ENCODE measurements around the gene PMM2.
"Not testable (repeated sequence)": the region's sequence is repeated elsewhere in the genome, so short reads cannot be mapped to it uniquely, and the experiment has no call there.

PMM2 gene

DNA sequence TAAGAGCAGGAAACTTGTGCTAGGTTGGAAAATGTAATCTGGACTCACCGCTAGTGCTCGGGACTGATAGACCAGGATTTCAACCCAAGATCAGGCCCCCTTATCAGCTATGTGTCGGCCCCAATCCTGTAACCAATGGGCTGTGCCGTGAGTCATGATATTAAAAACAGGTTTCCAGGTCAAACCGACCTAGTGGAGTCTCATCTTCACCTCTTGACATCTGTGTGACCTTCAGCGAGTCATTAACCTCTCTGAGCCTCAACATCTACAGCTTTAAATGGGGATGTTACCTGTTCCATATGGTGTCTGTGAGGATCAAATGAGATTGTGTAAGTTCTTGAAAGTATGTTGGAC lies 512 bp downstream of the PMM2 start:
- H4K20me1 ChIP-seq: peaks cover 54% of the 10 kb centered on the region
- peak overlapping the region; percentile 95 for H3K9ac ChIP-seq
- H3K4me1 ChIP-seq: peaks cover 46% of the 10 kb centered on the region
- H3K4me2 ChIP-seq: peak overlapping the region; percentile 99
- no peaks in the 10 kb centered on the region for H3K9me3 ChIP-seq
- no peaks in the 10 kb centered on the region for H3K27me3 ChIP-seq
- TF ChIP-seq Cebpa-rat (IDR thresholded peaks at IDR 0.05): no peak
- H3K36me3 ChIP-seq: peaks cover 54% of the 10 kb centered on the region
- H3K4me3 ChIP-seq: peak overlapping the region; percentile 98
- peak overlapping the region; percentile 93 for H3K27ac ChIP-seq

DNA sequence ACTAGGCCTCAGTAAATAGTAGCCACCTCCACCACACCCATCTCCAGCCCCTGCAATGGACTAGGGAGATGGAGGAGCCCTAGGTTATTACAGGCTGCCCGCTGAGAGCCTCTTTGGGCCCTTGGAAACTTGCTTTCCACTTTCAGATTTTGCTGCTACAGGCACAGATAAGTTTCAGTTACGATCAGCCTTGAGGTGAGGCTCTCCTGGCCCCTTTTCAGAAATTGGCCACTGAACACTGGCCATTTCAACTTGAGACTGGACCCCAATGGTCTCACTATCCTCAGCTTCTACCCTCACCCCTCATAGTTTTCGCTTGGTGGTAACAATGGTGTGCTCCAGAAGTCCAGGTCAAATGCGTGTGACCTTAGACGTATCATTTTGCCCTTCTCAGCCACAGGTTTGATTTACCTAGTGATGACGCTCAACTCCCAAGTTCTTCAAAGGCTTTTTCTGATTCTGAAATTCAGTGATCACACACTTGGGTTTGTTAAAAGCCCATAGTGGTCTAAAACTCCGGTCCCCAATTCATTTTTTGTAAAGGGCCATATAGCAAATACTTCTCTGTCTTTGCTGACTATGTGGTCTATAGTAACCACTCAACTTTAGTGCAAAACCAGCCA lies 1.0 kb downstream of the PMM2 start:
- Histone ChIP-seq H4K20me1 (peaks cover 59% of the 10 kb centered on the region), H3K27me3 (no peaks in the 10 kb centered on the region), H3K9me3 (no peaks in the 10 kb centered on the region), H3K27ac (peak overlapping the region; percentile 93), H3K36me3 (peaks cover 59% of the 10 kb centered on the region), H3K9ac (peak overlapping the region; percentile 95), H3K4me2 (peak overlapping the region; percentile 99), H3K4me1 (peaks cover 46% of the 10 kb centered on the region), H3K4me3 (peak overlapping the region; percentile 98)
- TF ChIP-seq Cebpa-rat (IDR thresholded peaks at IDR 0.05): no peak

GRCh38 chr16:8801701-8802100 lies 4.1 kb downstream of the PMM2 start:
- peaks cover 73% of the 10 kb centered on the region for H3K36me3 ChIP-seq

GRCh38 chr16:8803733-8804132 lies 6.1 kb downstream of the PMM2 start:
- not testable (repeated sequence) for H3K9me3 ChIP-seq, H3K9ac ChIP-seq, H3K27ac ChIP-seq, H3K27me3 ChIP-seq, H3K4me3 ChIP-seq, H3K4me2 ChIP-seq
- H3K4me1 ChIP-seq: peaks cover 23% of the 10 kb centered on the region
- peaks cover 100% of the 10 kb centered on the region for H4K20me1 ChIP-seq
- H3K36me3 ChIP-seq: peaks cover 93% of the 10 kb centered on the region

More at GRCh38 chr16:8801701-8802100, 4.1 kb downstream of the PMM2 start:
- Histone ChIP-seq H3K4me3 (no peak overlapping the region), H3K4me2 (no peak overlapping the region), H4K20me1 (peaks cover 90% of the 10 kb centered on the region), H3K27me3 (no peaks in the 10 kb centered on the region), H3K27ac (no peak overlapping the region), H3K9ac (no peak overlapping the region), H3K4me1 (peaks cover 30% of the 10 kb centered on the region), H3K9me3 (no peaks in the 10 kb centered on the region)
- no peak for TF ChIP-seq Cebpa-rat (IDR thresholded peaks at IDR 0.05)

- Histone ChIP-seq H3K9me3 (no peaks in the 10 kb centered on the region), H3K4me3 (no peak overlapping the region), H3K4me1 (peaks cover 17% of the 10 kb centered on the region), H3K4me2 (no peak overlapping the region), H3K9ac (no peak overlapping the region), H3K27me3 (no peaks in the 10 kb centered on the region), H3K36me3 (peaks cover 96% of the 10 kb centered on the region), H3K27ac (no peak overlapping the region), H4K20me1 (peaks cover 100% of the 10 kb centered on the region)
- TF ChIP-seq Cebpa-rat (IDR thresholded peaks at IDR 0.05): no peak
Measured at GRCh38 chr16:8804313-8804712, 6.7 kb downstream of the PMM2 start.

- Histone ChIP-seq H3K27me3 (no peaks in the 10 kb centered on the region), H3K9me3 (no peaks in the 10 kb centered on the region), H4K20me1 (peaks cover 87% of the 10 kb centered on the region), H3K4me3 (no peak overlapping the region), H3K4me1 (no peaks in the 10 kb centered on the region), H3K36me3 (peaks cover 100% of the 10 kb centered on the region), H3K4me2 (no peak overlapping the region), H3K27ac (no peak overlapping the region), H3K9ac (peak overlapping the region; percentile 19; the same call in 1 of the 2 replicates)
- TF ChIP-seq Cebpa-rat (IDR thresholded peaks at IDR 0.05): no peak
Measured at GRCh38 chr16:8806272-8806983, 8.8 kb downstream of the PMM2 start.

GRCh38 chr16:8807189-8807588 lies 9.6 kb downstream of the PMM2 start:
- H3K9ac ChIP-seq: no peak overlapping the region
- peaks cover 100% of the 10 kb centered on the region for H3K36me3 ChIP-seq
- TF ChIP-seq Cebpa-rat (IDR thresholded peaks at IDR 0.05): no peak
- no peaks in the 10 kb centered on the region for H3K4me1 ChIP-seq
- H4K20me1 ChIP-seq: peaks cover 80% of the 10 kb centered on the region
- H3K27me3 ChIP-seq: no peaks in the 10 kb centered on the region
- H3K4me2 ChIP-seq: no peak overlapping the region
- H3K27ac ChIP-seq: no peak overlapping the region
- no peaks in the 10 kb centered on the region for H3K9me3 ChIP-seq
- H3K4me3 ChIP-seq: no peak overlapping the region

GRCh38 chr16:8808009-8808408 lies 10.4 kb downstream of the PMM2 start:
- Histone ChIP-seq H3K9ac (no peak overlapping the region), H4K20me1 (peaks cover 71% of the 10 kb centered on the region), H3K4me3 (no peak overlapping the region), H3K4me2 (no peak overlapping the region), H3K27ac (no peak overlapping the region), H3K27me3 (no peaks in the 10 kb centered on the region), H3K36me3 (peaks cover 100% of the 10 kb centered on the region), H3K9me3 (no peaks in the 10 kb centered on the region), H3K4me1 (no peaks in the 10 kb centered on the region)
- no peak for TF ChIP-seq Cebpa-rat (IDR thresholded peaks at IDR 0.05)

- H3K27me3 ChIP-seq: no peaks in the 10 kb centered on the region
- H3K9me3 ChIP-seq: no peaks in the 10 kb centered on the region
- no peak for TF ChIP-seq Cebpa-rat (IDR thresholded peaks at IDR 0.05)
- no peak overlapping the region for H3K9ac ChIP-seq
- no peak overlapping the region for H3K27ac ChIP-seq
- no peak overlapping the region for H3K4me3 ChIP-seq
- peaks cover 100% of the 10 kb centered on the region for H3K36me3 ChIP-seq
- H3K4me2 ChIP-seq: no peak overlapping the region
- H4K20me1 ChIP-seq: peaks cover 64% of the 10 kb centered on the region
- no peaks in the 10 kb centered on the region for H3K4me1 ChIP-seq
Measured at GRCh38 chr16:8808613-8809353, 11.1 kb downstream of the PMM2 start.
